HepG2 (cell line): ENCODE results near the gene FXYD5.

Experiments
- POLR2A ChIP-seq, 2 experiments: IDR thresholded peaks; 2 replicates each; pipeline ENCODE4 v1.6.1; 2011; ENCODE audit warnings: low read depth in 2 of 2, low read length in 2 of 2, mild to moderate bottlenecking in 1 of 2, moderate library complexity in 1 of 2; ENCODE audit not compliant: insufficient read depth in 1 of 2
- TAF15 ChIP-seq: fragments of 200-400 bp; formaldehyde crosslinking; IDR thresholded peaks from one replicate; pipeline ENCODE4 v1.6.1; 2018; ENCODE audit warnings: mild to moderate bottlenecking, low read depth, low read length; ENCODE audit not compliant: poor library complexity, severe bottlenecking
- ZBTB49 ChIP-seq: sonication (generic); formaldehyde crosslinking; IDR thresholded peaks from 2 replicates; pipeline ENCODE4 v1.4.0; 2020; ENCODE audit warnings: missing genetic modification reagents, borderline replicate concordance
- ZNF17 ChIP-seq: sonication (generic); formaldehyde crosslinking; IDR thresholded peaks from 2 replicates; pipeline ENCODE4 v1.5.0; 2020; ENCODE audit warnings: mild to moderate bottlenecking, missing genetic modification reagents
- ZNF775 ChIP-seq: sonication (generic); formaldehyde crosslinking; IDR thresholded peaks from 2 replicates; pipeline ENCODE4 v1.4.0; 2020; ENCODE audit warnings: missing genetic modification reagents, mild to moderate bottlenecking, moderate library complexity, borderline replicate concordance
- TF ChIP-seq, protein P1 (sequence below): sonication (generic); formaldehyde crosslinking; IDR thresholded peaks from 2 replicates; pipeline ENCODE4 v1.5.0; 2020; ENCODE audit warnings: mild to moderate bottlenecking, missing genetic modification reagents, moderate library complexity

GRCh38 chr19:35162471-35163326 is 8.2 kb downstream of the FXYD5 start:
- TF ChIP-seq ZBTB49 (CRISPR knock-in tag) (no peak), ZNF775 (CRISPR knock-in tag) (no peak), POLR2A (IDR thresholded peaks at IDR 0.05; ENCODE audit: insufficient read depth in 1 of 2, low read depth in 2 of 2, low read length in 2 of 2) (no peak), TAF15 (no peak), ZNF17 (CRISPR knock-in tag) (no peak)
- TF ChIP-seq, protein P1, sequence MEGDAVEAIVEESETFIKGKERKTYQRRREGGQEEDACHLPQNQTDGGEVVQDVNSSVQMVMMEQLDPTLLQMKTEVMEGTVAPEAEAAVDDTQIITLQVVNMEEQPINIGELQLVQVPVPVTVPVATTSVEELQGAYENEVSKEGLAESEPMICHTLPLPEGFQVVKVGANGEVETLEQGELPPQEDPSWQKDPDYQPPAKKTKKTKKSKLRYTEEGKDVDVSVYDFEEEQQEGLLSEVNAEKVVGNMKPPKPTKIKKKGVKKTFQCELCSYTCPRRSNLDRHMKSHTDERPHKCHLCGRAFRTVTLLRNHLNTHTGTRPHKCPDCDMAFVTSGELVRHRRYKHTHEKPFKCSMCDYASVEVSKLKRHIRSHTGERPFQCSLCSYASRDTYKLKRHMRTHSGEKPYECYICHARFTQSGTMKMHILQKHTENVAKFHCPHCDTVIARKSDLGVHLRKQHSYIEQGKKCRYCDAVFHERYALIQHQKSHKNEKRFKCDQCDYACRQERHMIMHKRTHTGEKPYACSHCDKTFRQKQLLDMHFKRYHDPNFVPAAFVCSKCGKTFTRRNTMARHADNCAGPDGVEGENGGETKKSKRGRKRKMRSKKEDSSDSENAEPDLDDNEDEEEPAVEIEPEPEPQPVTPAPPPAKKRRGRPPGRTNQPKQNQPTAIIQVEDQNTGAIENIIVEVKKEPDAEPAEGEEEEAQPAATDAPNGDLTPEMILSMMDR = no peak
